Activated CD8-positive, alpha-beta memory T cell treated with anti-CD3 and anti-CD28 coated beads for 36 hours (primary cell): ENCODE results near the gene HCFC1R1. TPM values are rescaled to one million over a fixed set of nuclear protein-coding genes. Genes with fewer than 3 reads are reported as not detected.

Source experiments
- CTCF ChIA-PET: fragments of 350-600 bp; sonication (Branson Sonifier 250); formaldehyde crosslinking; loops from one replicate; lab custom pipeline; 2021; ENCODE audit warnings: antibody characterized with exemption; lab: Charles Lee
- POLR2A ChIA-PET: fragments of 350-600 bp; sonication (Branson Sonifier 250); formaldehyde crosslinking; loops from one replicate; lab custom pipeline; 2021; ENCODE audit warnings: antibody characterized with exemption; lab: Charles Lee
- total RNA-seq, 2 experiments: library from RNA; stranded (reverse); gene quantifications; one replicate each; pipeline ENCODE4 v1.2.3, GENCODE V29; 2021

HCFC1R1 gene
- total RNA-seq, 2 experiments from 2014 or later: 27.5 to 28.5 TPM

GRCh38 chr16:3017344-3017743 is 6.4 kb downstream of the HCFC1R1 start:
- CTCF ChIA-PET: interaction anchor here (1.1 to 6.6 kb wide), 2 partner anchors 14 to 384 kb away, joined by 3 to 80 read pairs; partner anchors contain the start of gene ZNF174
- POLR2A ChIA-PET: no interaction called here

- CTCF ChIA-PET: interaction anchor here (1.2 kb wide), 1 partner anchor 16 kb away, joined by 4 read pairs; no protein-coding TSS in a partner anchor
- POLR2A ChIA-PET: no interaction called here
These were observed 7.7 kb downstream of the HCFC1R1 start for GRCh38 chr16:3015865-3016521.

DNA sequence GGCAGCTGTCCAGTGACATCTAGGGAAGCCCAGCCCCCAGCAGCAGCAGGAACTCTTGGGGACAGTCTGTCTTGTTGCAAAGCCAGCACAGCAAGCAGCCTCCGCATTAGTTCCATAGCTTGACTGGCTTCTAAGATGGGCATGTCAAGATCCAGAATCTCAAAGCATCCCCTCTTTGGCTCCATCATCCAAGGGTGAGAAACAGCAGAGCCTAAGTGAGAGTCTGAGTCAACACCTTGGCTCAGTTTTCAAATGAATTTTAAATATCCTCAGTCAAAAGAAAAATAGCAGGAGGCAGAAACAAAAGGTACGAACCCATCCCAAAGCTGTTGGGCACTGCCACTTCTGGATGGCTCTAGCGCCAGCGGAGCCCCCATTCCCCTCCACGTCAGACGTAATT is 8.8 kb downstream of the HCFC1R1 start:
- POLR2A ChIA-PET: no interaction called here
- CTCF ChIA-PET: interaction anchor here (1.2 to 1.4 kb wide), 2 partner anchors 11 to 17 kb away, joined by 3 to 4 read pairs; no protein-coding TSS in a partner anchor

DNA sequence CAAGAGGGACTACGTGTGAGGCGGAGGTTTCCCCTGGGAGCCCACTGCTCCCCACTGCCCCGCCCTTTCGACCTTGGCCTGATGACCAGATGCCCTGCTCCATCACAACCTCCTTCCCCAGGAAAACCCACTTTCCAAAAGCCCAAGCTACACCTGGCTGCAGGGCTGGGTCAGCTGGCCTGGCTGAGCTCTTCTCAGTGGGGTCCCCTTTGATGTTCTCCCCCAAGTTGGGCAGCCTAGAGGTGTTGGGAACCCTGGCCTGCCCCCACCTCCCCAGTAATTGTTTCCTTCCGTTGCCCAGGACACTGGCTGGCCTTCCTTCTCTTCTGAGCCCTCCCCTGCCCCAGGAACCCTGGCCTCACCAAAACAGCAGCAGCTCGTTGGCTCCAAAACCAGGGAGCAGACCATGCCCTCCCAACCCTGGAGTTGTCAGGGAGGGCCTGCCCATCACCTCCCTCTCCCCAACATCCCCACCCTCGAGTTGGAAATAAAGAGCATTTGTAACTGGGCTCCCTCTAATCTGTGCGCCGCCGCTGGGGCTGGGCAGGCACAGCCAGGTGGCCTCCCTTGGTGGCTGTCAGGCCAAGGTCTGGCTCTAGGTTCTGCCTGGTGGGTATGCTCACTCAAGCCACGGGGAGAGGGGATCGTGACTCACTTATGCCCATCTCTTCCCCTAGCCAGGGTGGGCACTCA is 9.6 kb downstream of the HCFC1R1 start:
- POLR2A ChIA-PET: no interaction called here
- CTCF ChIA-PET: interaction anchor here (0.6 to 1.4 kb wide), 2 partner anchors 10 to 11 kb away, joined by 3 to 4 read pairs; no protein-coding TSS in a partner anchor

- ChIA-PET CTCF (interaction anchor here (0.6 kb wide), 1 partner anchor 11 kb away, joined by 4 read pairs; no protein-coding TSS in a partner anchor), POLR2A (no interaction called here)
These were observed 10.2 kb downstream of the HCFC1R1 start for GRCh38 chr16:3013491-3013951.

GRCh38 chr16:3012828-3013420 is 10.8 kb downstream of the HCFC1R1 start, which contains the start of gene CLDN9:
Gene CLDN9, plus strand, starts transcription at chr16:3012923. Its CDS starts 440 bp downstream, at chr16:3013363.
- ChIA-PET CTCF (no interaction called here), POLR2A (no interaction called here)

- POLR2A ChIA-PET: no interaction called here
- CTCF ChIA-PET: interaction anchor here (2.2 kb wide), 1 partner anchor 9 kb away, joined by 6 read pairs; the partner anchor contains the start of gene TNFRSF12A
These were observed 11.5 kb downstream of the HCFC1R1 start for GRCh38 chr16:3012246-3012645.

- POLR2A ChIA-PET: no interaction called here
These were observed 13.2 kb downstream of the HCFC1R1 start for GRCh38 chr16:3010510-3010909.

DNA sequence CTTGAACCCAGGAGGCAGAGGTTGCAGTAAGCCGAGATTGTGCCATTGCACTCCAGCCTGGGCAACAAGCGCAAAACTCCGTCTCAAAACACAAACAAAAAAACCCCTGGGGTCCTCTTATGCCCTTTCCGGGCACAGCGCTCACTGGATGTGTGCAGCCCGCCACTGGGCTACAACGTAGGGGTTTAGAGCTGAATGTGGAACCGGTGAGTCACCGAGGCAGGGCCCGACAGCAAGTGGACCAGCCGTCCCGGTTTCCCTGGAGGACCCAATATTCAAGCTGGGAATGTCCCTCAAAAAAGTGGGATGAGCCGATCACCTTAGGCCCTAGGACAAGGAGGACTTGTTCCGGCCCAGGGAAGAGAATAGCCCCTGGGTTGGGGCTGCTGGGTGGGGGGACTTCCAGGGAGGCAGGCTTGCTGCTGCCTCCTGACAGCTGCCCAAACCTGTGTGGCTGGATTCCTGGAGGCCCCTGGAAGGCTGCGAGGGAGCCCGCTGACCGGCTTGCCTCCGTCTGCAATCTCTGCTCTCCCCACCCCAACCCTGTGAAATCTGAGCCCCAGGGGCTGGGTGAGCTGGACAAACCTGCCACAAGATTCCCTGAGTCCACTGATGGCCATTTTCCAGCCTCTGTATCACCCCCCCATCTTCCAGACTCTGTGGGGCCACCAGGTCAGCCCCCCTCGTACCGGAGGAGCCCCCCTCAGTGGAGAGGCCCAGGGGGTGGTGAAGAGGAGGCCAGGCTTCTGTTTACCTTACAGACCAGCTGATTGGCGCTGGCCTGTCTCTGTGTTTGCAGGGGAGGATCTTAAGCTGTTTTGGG is 14.0 kb downstream of the HCFC1R1 start:
- ChIA-PET POLR2A (interaction anchor here (0.8 kb wide), 1 partner anchor 14 kb away, joined by 3 read pairs; no protein-coding TSS in a partner anchor), CTCF (interaction anchor here (0.7 to 7.2 kb wide), 2 partner anchors 20 to 60 kb away, joined by 3 to 73 read pairs; no protein-coding TSS in a partner anchor)

More at GRCh38 chr16:3010510-3010909, 13.2 kb downstream of the HCFC1R1 start:
- CTCF ChIA-PET: interaction anchor here (2.2 to 7.2 kb wide), 2 partner anchors 11 to 19 kb away, joined by 6 to 73 read pairs; partner anchors contain the start of gene TNFRSF12A

DNA sequence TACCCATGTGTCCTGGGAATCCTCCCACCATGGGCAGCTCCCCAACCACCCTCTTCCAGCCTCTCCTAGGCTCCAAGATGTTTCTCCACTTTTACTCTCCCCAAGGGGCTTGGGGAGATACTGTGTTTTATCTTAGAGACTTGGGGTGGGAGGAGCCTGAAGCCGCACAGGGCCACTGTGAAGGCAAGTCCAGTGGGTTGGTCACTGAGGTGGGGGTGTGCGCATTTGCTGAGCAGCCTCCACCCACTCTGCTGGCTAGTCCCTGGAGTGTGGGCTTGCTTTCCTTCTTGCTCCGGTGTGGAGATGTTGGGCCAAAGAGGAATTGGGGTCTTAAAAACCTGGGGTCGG is 15.1 kb downstream of the HCFC1R1 start:
- ChIA-PET CTCF (interaction anchor here (2.1 to 7.2 kb wide), 2 partner anchors 12 to 21 kb away, joined by 16 to 73 read pairs; partner anchors contain the start of gene TNFRSF12A), POLR2A (no interaction called here)

GRCh38 chr16:3007957-3008689 is 15.6 kb downstream of the HCFC1R1 start:
- POLR2A ChIA-PET: interaction anchor here (0.6 kb wide), 1 partner anchor 31 kb away, joined by 3 read pairs; no protein-coding TSS in a partner anchor
- CTCF ChIA-PET: interaction anchor here (0.9 to 7.2 kb wide), 4 partner anchors 13 to 21 kb away, joined by 3 to 73 read pairs (median 10); partner anchors contain the start of gene TNFRSF12A

- POLR2A ChIA-PET: interaction anchor here (0.5 to 0.6 kb wide), 2 partner anchors 32 to 120 kb away, joined by 3 to 5 read pairs; no protein-coding TSS in a partner anchor
These were observed 16.4 kb downstream of the HCFC1R1 start for GRCh38 chr16:3007059-3007956.

GRCh38 chr16:3004781-3005284 is 18.9 kb downstream of the HCFC1R1 start:
- CTCF ChIA-PET: interaction anchor here (0.6 to 7.2 kb wide), 4 partner anchors 18 to 234 kb away, joined by 4 to 73 read pairs (median 11); partner anchors contain the start of genes HCFC1R1 and THOC6
- POLR2A ChIA-PET: interaction anchor here (1.2 kb wide), 1 partner anchor 144 kb away, joined by 4 read pairs; no protein-coding TSS in a partner anchor

More at GRCh38 chr16:3007059-3007956, 16.4 kb downstream of the HCFC1R1 start:
- CTCF ChIA-PET: interaction anchor here (0.9 to 7.2 kb wide), 4 partner anchors 13 to 22 kb away, joined by 3 to 73 read pairs (median 10); partner anchors contain the start of gene TNFRSF12A

DNA sequence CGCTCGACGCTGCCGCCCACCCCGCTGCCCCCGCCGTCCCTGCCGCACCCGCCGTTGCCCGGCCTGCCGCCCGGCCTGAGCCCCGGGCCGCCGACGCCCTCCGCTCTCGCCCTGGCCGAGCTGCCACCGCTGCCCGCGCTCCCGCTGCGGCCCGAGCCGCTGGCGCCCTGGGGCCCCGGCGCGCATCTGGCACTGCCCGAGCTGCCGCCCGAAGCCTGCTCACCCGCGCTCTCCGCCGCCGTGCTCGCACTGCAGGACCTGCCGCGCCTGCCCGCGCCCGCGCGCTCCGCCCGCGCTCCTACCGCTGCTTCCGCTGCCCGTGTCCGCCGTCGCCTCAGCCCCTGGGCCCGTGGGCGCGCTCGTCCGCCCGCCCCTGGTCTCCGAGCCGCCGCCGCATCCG is 19.4 kb downstream of the HCFC1R1 start:
- ChIA-PET CTCF (interaction anchor here (0.8 to 7.2 kb wide), 10 partner anchors 10 to 122 kb away, joined by 3 to 73 read pairs (median 3); partner anchors contain the start of genes HCFC1R1, PKMYT1, THOC6 and TNFRSF12A), POLR2A (interaction anchor here (1.0 to 1.2 kb wide), 2 partner anchors 18 to 145 kb away, joined by 3 to 4 read pairs; no protein-coding TSS in a partner anchor)

DNA sequence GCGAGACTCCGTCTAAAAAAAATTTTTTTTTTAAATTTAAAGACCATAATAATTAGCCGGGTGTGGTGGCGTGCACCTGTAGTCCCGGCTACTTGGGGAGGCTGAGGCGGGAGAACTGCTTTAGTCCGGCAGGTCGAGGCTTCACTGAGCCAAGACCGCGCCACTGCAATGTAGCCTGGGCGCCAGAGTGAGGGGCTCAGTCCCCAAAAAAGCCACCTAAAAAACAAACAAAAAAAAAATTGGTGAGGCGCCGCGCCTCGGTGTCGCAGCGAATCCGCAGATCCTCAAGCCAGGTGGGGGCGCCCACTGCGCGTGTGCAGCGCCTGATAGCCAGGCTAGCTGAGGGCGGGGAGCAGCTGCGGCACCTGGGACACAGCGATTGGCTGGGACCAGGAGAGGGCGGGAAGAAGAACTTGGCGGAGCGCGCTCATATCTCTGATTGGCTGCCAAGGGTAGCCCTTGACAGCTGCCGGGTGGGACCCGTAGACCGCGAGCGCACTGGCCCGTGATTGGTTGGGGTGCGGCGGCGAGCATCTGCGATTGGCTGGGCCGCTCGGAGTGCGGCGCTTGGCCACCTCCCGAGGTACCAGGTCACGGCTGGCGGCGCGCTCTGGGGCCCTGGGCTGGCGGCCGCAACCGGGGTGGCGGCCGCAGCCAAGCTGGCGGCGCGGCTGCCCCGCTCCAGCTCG is 20.0 kb downstream of the HCFC1R1 start:
- POLR2A ChIA-PET: interaction anchor here (1.0 kb wide), 1 partner anchor 18 kb away, joined by 3 read pairs; no protein-coding TSS in a partner anchor
- CTCF ChIA-PET: interaction anchor here (0.8 to 7.2 kb wide), 10 partner anchors 9 to 123 kb away, joined by 3 to 73 read pairs (median 3); partner anchors contain the start of genes HCFC1R1, PKMYT1, THOC6 and TNFRSF12A
